WTC11 (cell line): ENCODE results near the gene PDHA1. TPM values are rescaled to one million over a fixed set of nuclear protein-coding genes. Genes with fewer than 3 reads are reported as not detected.
A peak's percentile ranks its signal among the peaks of the same experiment; 100 is the strongest.

ENCODE experiments used
- ATAC-seq: fragments of 200-7000 bp; cut with Tn5 transposase; 2 replicates; pipeline ENCODE4 v1.10.0; 2021; ENCODE audit warnings: mild to moderate bottlenecking, moderate library complexity
- CTCF ChIA-PET: fragments of 300-600 bp; sonication (Branson Sonifier 250); formaldehyde crosslinking; loops from one replicate; lab custom pipeline; 2021; ENCODE audit warnings: antibody characterized with exemption; lab: Charles Lee
- POLR2A ChIA-PET: fragments of 350-600 bp; sonication (Branson Sonifier 250); formaldehyde crosslinking; loops from one replicate; lab custom pipeline; 2021; ENCODE audit warnings: antibody characterized with exemption; lab: Charles Lee
- DNase-seq: peaks from one replicate; pipeline ENCODE4 v3.0.0; 2021; ENCODE audit warnings: low spot score
- H3K27ac Mint-ChIP-seq: 2 replicates; pipeline ENCODE4 v1.8.0; 2021; ENCODE audit warnings: mixed read lengths
- H3K27me3 Mint-ChIP-seq: 2 replicates; pipeline ENCODE4 v1.8.0; 2021; ENCODE audit warnings: low read depth, mild to moderate bottlenecking, moderate library complexity, mixed read lengths
- H3K36me3 Mint-ChIP-seq: 2 replicates; pipeline ENCODE4 v1.8.0; 2021; ENCODE audit warnings: mixed read lengths
- H3K4me1 Mint-ChIP-seq: 2 replicates; pipeline ENCODE4 v1.8.0; 2022; ENCODE audit warnings: mixed read lengths
- H3K4me3 Mint-ChIP-seq: 2 replicates; pipeline ENCODE4 v1.8.0; 2021; ENCODE audit warnings: mild to moderate bottlenecking, moderate library complexity, mixed read lengths
- H3K9me3 Mint-ChIP-seq: 2 replicates; pipeline ENCODE4 v1.8.0; 2021; ENCODE audit warnings: mixed read lengths
- ELF4 ChIP-seq: sonication (generic); formaldehyde crosslinking; IDR thresholded peaks from 2 replicates; pipeline ENCODE4 v1.8.1; 2022; ENCODE audit warnings: low read depth, mild to moderate bottlenecking, moderate library complexity, missing genetic modification reagents
- ETV6 ChIP-seq: sonication (generic); formaldehyde crosslinking; IDR thresholded peaks from 2 replicates; pipeline ENCODE4 v1.8.1; 2022; ENCODE audit warnings: mild to moderate bottlenecking, missing genetic modification reagents
- FOXP1 ChIP-seq: sonication (generic); formaldehyde crosslinking; IDR thresholded peaks from 2 replicates; pipeline ENCODE4 v1.8.0; 2022; ENCODE audit warnings: missing genetic modification reagents, mild to moderate bottlenecking, moderate library complexity, borderline replicate concordance
- GRHL2 ChIP-seq: fragments of 250-450 bp; sonication (Bioruptor Pico); IDR thresholded peaks from 2 replicates; pipeline ENCODE4 v1.8.0; 2022; ENCODE audit warnings: mild to moderate bottlenecking, moderate library complexity; ENCODE audit not compliant: insufficient replicate concordance, severe bottlenecking
- MXD4 ChIP-seq: fragments of 250-450 bp; sonication (Bioruptor Pico); IDR thresholded peaks from 2 replicates; pipeline ENCODE4 v1.8.0; 2021; ENCODE audit warnings: mild to moderate bottlenecking, moderate library complexity, borderline replicate concordance
- OVOL2 ChIP-seq: fragments of 250-450 bp; sonication (Bioruptor Pico); IDR thresholded peaks from 2 replicates; pipeline ENCODE4 v1.9.0; 2021; ENCODE audit warnings: mild to moderate bottlenecking, borderline replicate concordance
- TEAD4 ChIP-seq: sonication (generic); formaldehyde crosslinking; IDR thresholded peaks from 2 replicates; pipeline ENCODE4 v1.8.0; 2022; ENCODE audit warnings: mild to moderate bottlenecking, missing genetic modification reagents
- ZNF219 ChIP-seq: sonication (generic); formaldehyde crosslinking; IDR thresholded peaks from 2 replicates; pipeline ENCODE4 v1.8.0; 2023; ENCODE audit warnings: missing genetic modification reagents, mild to moderate bottlenecking, borderline replicate concordance
- ZNF232 ChIP-seq: sonication (generic); formaldehyde crosslinking; IDR thresholded peaks from 2 replicates; pipeline ENCODE4 v1.8.0; 2022; ENCODE audit warnings: mild to moderate bottlenecking, missing genetic modification reagents
- ZNF263 ChIP-seq: sonication (generic); formaldehyde crosslinking; IDR thresholded peaks from 2 replicates; pipeline ENCODE4 v1.8.1; 2022; ENCODE audit warnings: low read depth, mild to moderate bottlenecking, moderate library complexity, missing genetic modification reagents
- ZNF317 ChIP-seq: sonication (generic); formaldehyde crosslinking; IDR thresholded peaks from 2 replicates; pipeline ENCODE4 v1.8.1; 2023; ENCODE audit warnings: low read depth, mild to moderate bottlenecking, moderate library complexity, missing genetic modification reagents, borderline replicate concordance
- ZNF512 ChIP-seq: sonication (generic); formaldehyde crosslinking; IDR thresholded peaks from 2 replicates; pipeline ENCODE4 v1.8.1; 2022; ENCODE audit warnings: missing genetic modification reagents, borderline replicate concordance
- total RNA-seq: library from RNA; stranded (reverse); gene quantifications from 3 replicates; pipeline ENCODE4 v1.2.3, GENCODE V29; 2021
- TF ChIP-seq, protein P1 (sequence below): fragments of 200-600 bp; IDR thresholded peaks from 2 replicates; pipeline ENCODE4 v1.8.0; 2022; ENCODE audit warnings: antibody characterized with exemption
- TF ChIP-seq, protein P2 (sequence below): sonication (generic); formaldehyde crosslinking; IDR thresholded peaks from 2 replicates; pipeline ENCODE4 v1.8.1; 2023; ENCODE audit warnings: mild to moderate bottlenecking, moderate library complexity, missing genetic modification reagents
- TF ChIP-seq, protein P3 (sequence below): sonication (generic); formaldehyde crosslinking; IDR thresholded peaks from 2 replicates; pipeline ENCODE4 v1.8.1; 2022; ENCODE audit warnings: low read depth, mild to moderate bottlenecking, moderate library complexity, missing genetic modification reagents, borderline replicate concordance
- TF ChIP-seq, protein P4 (sequence below): sonication (generic); formaldehyde crosslinking; IDR thresholded peaks from 2 replicates; pipeline ENCODE4 v1.8.1; 2023; ENCODE audit warnings: mild to moderate bottlenecking, missing genetic modification reagents, borderline replicate concordance

PDHA1 gene
- total RNA-seq, 1 experiment from 2014 or later = 292 TPM

DNA sequence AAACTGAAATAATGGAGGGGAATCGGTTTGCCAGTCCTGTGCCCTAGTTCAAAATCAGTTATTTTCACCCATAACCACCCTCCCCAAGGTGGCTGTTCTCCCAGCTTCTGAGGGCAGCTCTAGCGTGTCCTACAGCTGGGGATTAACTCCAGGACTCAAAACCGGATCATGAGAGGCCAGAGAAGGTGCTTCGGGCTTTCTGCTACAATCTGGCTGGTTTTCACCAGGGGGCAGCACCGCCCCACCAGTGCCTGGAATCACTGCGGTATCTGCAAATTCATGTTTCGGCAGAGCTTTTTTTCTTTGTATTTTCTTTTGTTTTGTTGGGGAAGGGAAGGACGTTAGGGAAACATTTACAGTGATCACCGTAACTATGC, 28.4 kb downstream of the PDHA1 start:
- peak overlapping the region; percentile 68 for H3K4me3 Mint-ChIP-seq
- no peaks in the 10 kb centered on the region for H3K4me1 Mint-ChIP-seq
- ChIA-PET POLR2A (interaction anchor here (0.6 kb wide), 1 partner anchor 50 kb away, joined by 3 read pairs; no protein-coding TSS in a partner anchor), CTCF (interaction anchor here (0.7 to 1.8 kb wide), 18 partner anchors 10 to 696 kb away, joined by 3 to 26 read pairs (median 4); partner anchors contain the start of gene MAP3K15)
- H3K36me3 Mint-ChIP-seq = no peaks in the 10 kb centered on the region
- ATAC-seq (peak; percentile 66), DNase-seq (peak; percentile 69)
- TF ChIP-seq, protein P1, sequence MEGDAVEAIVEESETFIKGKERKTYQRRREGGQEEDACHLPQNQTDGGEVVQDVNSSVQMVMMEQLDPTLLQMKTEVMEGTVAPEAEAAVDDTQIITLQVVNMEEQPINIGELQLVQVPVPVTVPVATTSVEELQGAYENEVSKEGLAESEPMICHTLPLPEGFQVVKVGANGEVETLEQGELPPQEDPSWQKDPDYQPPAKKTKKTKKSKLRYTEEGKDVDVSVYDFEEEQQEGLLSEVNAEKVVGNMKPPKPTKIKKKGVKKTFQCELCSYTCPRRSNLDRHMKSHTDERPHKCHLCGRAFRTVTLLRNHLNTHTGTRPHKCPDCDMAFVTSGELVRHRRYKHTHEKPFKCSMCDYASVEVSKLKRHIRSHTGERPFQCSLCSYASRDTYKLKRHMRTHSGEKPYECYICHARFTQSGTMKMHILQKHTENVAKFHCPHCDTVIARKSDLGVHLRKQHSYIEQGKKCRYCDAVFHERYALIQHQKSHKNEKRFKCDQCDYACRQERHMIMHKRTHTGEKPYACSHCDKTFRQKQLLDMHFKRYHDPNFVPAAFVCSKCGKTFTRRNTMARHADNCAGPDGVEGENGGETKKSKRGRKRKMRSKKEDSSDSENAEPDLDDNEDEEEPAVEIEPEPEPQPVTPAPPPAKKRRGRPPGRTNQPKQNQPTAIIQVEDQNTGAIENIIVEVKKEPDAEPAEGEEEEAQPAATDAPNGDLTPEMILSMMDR = peak; percentile 48; the same call in 1 of the 2 replicates
- TF ChIP-seq FOXP1 (CRISPR knock-in tag) = no peak
- H3K27me3 Mint-ChIP-seq = peaks cover 5% of the 10 kb centered on the region
- no peaks in the 10 kb centered on the region for H3K9me3 Mint-ChIP-seq
- no peak overlapping the region for H3K27ac Mint-ChIP-seq

DNA sequence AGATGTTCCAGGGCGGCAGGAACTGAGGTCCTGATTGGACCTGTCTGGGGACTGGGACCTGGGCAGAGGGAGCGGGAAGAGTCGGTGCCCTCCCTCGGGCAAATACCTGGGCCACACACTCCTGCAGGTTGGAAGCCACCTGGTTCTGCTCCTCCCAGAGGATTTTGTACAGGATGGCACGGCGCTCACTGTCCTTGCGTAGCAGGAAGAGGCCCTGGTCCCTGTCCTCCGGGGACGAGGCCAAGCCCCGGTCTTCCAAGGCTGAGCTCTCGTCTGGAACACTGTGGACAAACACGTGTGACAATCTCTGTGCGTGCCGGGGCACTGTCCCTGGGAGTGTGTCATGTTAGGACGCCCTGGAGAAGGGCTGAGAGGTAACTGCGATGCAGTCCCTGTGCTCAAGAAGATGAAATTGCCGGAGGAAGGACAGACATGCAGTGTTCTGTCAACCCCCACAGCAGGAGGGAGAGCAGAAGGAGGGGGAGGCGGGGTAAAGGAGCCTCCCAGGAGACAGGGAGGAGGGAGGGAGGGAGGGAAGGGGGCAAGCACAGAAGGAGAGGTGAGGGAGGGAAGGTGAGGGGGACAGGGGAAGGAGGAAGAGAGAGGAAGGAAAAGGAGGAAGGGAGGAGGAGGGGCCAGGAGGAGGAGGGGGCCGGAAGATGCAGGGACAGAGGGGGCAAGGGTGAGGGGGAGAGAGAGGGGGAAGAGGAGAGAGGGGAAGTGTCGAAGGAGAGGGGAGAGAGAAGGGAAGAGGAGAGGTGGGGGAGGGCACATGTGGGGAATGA, 29.0 kb downstream of the PDHA1 start:
- CTCF ChIA-PET = interaction anchor here (0.9 to 1.8 kb wide), 17 partner anchors 10 to 695 kb away, joined by 3 to 26 read pairs (median 4); partner anchors contain the start of gene MAP3K15
- DNase-seq (peak; percentile 35), ATAC-seq (peak; percentile 61)
- Mint-ChIP-seq H3K4me3 (peak overlapping the region; percentile 68), H3K27me3 (peaks cover 5% of the 10 kb centered on the region), H3K4me1 (no peaks in the 10 kb centered on the region), H3K27ac (no peak overlapping the region; the same call in 1 of the 2 replicates), H3K36me3 (no peaks in the 10 kb centered on the region), H3K9me3 (no peaks in the 10 kb centered on the region)
- no peak for TF ChIP-seq ZNF232 (CRISPR knock-in tag)
- TF ChIP-seq, protein P2, sequence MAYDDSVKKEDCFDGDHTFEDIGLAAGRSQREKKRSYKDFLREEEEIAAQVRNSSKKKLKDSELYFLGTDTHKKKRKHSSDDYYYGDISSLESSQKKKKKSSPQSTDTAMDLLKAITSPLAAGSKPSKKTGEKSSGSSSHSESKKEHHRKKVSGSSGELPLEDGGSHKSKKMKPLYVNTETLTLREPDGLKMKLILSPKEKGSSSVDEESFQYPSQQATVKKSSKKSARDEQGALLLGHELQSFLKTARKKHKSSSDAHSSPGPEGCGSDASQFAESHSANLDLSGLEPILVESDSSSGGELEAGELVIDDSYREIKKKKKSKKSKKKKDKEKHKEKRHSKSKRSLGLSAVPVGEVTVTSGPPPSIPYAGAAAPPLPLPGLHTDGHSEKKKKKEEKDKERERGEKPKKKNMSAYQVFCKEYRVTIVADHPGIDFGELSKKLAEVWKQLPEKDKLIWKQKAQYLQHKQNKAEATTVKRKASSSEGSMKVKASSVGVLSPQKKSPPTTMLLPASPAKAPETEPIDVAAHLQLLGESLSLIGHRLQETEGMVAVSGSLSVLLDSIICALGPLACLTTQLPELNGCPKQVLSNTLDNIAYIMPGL (CRISPR knock-in tag) = no peak
- no peak for TF ChIP-seq ZNF263 (CRISPR knock-in tag)
- no peak for TF ChIP-seq TEAD4 (CRISPR knock-in tag)
- TF ChIP-seq OVOL2 (CRISPR knock-in tag) = no peak
- no peak for TF ChIP-seq ZNF219 (CRISPR knock-in tag)
- no peak for TF ChIP-seq GRHL2 (CRISPR knock-in tag)
- no peak for TF ChIP-seq ZNF512
- TF ChIP-seq ETV6 (CRISPR knock-in tag) = no peak
- no peak for TF ChIP-seq MXD4 (CRISPR knock-in tag)
- TF ChIP-seq, protein P3, sequence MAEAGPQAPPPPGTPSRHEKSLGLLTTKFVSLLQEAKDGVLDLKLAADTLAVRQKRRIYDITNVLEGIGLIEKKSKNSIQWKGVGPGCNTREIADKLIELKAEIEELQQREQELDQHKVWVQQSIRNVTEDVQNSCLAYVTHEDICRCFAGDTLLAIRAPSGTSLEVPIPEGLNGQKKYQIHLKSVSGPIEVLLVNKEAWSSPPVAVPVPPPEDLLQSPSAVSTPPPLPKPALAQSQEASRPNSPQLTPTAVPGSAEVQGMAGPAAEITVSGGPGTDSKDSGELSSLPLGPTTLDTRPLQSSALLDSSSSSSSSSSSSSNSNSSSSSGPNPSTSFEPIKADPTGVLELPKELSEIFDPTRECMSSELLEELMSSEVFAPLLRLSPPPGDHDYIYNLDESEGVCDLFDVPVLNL = no peak
- TF ChIP-seq, protein P4, sequence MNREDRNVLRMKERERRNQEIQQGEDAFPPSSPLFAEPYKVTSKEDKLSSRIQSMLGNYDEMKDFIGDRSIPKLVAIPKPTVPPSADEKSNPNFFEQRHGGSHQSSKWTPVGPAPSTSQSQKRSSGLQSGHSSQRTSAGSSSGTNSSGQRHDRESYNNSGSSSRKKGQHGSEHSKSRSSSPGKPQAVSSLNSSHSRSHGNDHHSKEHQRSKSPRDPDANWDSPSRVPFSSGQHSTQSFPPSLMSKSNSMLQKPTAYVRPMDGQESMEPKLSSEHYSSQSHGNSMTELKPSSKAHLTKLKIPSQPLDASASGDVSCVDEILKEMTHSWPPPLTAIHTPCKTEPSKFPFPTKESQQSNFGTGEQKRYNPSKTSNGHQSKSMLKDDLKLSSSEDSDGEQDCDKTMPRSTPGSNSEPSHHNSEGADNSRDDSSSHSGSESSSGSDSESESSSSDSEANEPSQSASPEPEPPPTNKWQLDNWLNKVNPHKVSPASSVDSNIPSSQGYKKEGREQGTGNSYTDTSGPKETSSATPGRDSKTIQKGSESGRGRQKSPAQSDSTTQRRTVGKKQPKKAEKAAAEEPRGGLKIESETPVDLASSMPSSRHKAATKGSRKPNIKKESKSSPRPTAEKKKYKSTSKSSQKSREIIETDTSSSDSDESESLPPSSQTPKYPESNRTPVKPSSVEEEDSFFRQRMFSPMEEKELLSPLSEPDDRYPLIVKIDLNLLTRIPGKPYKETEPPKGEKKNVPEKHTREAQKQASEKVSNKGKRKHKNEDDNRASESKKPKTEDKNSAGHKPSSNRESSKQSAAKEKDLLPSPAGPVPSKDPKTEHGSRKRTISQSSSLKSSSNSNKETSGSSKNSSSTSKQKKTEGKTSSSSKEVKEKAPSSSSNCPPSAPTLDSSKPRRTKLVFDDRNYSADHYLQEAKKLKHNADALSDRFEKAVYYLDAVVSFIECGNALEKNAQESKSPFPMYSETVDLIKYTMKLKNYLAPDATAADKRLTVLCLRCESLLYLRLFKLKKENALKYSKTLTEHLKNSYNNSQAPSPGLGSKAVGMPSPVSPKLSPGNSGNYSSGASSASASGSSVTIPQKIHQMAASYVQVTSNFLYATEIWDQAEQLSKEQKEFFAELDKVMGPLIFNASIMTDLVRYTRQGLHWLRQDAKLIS = no peak
- no peak for TF ChIP-seq ELF4 (CRISPR knock-in tag)
- no peak for TF ChIP-seq ZNF317
- POLR2A ChIA-PET = no interaction called here
